ENCODE results near the gene CARD10.
"Not testable (repeated sequence)": the region's sequence is repeated elsewhere in the genome, so short reads cannot be mapped to it uniquely, and the experiment has no call there.

CARD10 gene

DNA sequence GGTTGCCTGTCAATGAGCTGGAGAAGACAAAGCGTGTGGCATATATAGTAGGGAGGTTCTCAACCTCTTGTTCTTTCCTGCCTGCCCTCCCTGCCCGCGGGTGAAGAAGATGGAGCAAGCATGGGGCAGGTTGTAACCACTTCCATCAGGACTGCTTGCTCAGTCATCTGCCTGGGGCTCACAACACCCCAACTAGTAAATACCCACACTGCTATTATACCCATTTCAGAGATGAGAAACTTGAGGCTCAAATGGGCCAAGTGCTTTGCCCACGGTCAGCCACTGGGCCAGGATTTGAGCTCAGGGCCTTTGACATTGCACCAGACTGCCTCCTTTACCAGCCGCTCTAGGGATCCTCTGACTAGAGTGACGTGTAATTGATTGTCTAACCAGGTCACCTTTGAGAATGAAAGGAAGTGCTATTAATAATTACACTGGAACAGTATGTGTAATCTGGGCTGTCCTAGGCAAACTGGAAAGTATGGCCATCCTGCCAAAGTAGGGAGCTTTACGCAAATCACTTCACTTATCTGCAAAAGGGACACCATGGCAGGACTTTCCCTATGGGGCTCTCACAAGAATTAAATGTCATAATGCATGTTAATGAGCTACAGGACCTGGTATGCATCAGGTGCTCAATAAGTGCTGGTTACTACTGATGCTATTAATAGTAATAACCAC is 38.2 kb upstream of the CARD10 start:
- DNase-seq (ENCODE audit: low read depth in 4 of 4, low spot score in 1 of 4) = no peak

- DNase-seq (ENCODE audit: low read depth in 4 of 4, low spot score in 1 of 4) = no peak
These were observed 37.5 kb upstream of the CARD10 start for GRCh38 chr22:37556710-37557109.

DNA sequence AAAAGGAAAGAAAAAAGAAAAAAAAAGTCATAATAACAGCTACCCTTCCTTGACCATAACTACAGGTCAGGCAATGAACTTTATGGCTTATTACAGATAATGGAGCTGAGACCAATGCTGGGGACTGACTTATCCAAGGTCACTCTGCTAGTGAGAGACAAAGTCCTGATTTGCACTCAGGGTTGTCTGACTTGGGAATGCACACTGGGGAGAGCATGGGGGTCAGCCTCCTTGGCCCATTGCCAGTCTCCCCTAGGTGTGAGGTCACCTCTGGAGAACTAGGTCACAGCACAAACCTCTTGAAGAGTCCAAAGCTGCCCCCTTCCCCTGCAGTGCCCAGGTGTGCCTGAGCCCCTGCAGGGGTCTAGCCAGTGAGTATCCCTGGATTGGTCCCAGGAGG is 35.8 kb upstream of the CARD10 start:
- no peak for DNase-seq (ENCODE audit: low read depth in 4 of 4, low spot score in 1 of 4)

DNA sequence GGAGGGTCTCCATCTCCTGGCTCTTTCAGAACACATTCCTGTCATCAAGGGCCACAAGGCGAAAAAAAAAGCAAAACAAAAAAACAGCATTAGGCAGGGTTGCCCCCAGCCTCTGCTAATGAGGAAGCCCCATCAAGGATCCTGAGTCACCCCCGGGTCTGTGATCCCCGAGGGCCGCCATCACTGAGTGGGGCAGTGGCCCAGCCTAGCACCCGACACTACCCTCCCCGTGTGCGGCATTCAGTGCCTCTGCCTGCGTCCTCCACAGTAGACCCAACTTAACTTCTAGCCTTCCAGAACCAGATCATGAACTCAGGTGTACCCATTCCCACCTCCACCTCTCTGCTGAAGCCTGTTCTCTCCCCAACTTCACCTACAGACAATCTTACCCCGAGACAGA is 34.5 kb upstream of the CARD10 start:
- DNase-seq (ENCODE audit: low read depth in 4 of 4, low spot score in 1 of 4) = no peak

- DNase-seq (ENCODE audit: low read depth in 4 of 4, low spot score in 1 of 4) = no peak
These were observed 33.4 kb upstream of the CARD10 start for GRCh38 chr22:37552524-37553163.

GRCh38 chr22:37551981-37552380 is 32.8 kb upstream of the CARD10 start:
- DNase-seq (ENCODE audit: low read depth in 4 of 4, low spot score in 1 of 4) = no peak

GRCh38 chr22:37550921-37551320 is 31.7 kb upstream of the CARD10 start:
- not testable (repeated sequence) for DNase-seq (ENCODE audit: low read depth in 4 of 4, low spot score in 1 of 4)

DNA sequence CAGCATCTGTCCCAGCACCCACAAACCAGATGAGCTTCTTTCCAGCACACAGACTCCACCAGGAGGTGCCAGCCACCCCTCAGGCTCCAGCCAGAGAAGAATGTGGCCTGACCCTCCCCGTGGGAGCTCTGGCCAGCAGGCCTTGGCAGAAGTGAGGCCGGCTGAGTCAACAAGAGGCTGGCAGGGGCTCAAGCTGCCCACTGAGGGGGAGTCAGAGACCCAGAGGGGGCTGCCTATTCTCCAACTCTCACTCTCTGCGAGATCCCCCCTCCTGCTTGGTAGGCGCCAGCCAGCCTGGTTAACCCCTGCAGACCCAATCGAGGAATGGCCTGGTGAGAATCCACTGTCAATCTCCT is 30.5 kb upstream of the CARD10 start:
- no peak for DNase-seq (ENCODE audit: low read depth in 4 of 4, low spot score in 1 of 4)

DNA sequence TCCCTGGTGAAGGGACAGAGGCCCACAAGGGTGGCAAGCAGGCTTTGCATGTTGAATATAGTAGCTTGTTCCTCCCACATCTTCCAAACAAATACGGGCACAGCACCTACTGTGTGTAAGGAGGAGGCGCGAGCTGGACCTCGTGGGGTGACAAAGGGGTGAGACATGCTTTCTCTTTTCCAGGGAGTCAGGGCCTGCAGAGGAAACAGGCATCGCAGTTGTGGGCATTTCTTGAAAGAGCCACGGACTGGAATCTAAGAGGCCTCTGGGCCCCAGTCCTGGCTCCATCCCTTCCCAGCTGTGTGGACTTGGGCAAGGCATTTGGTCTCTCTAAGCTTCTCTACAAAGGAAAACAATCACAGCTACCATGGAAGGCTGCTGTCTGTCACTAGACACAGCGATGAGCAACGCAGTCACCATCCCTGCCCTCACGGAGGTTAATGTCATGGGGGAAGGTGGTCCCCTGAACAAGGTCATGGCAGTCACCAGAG is 28.1 kb upstream of the CARD10 start:
- DNase-seq (ENCODE audit: low read depth in 4 of 4, low spot score in 1 of 4) = no peak

- DNase-seq (ENCODE audit: low read depth in 4 of 4, low spot score in 1 of 4) = no peak
These were observed 27.4 kb upstream of the CARD10 start for GRCh38 chr22:37546437-37547250.

DNA sequence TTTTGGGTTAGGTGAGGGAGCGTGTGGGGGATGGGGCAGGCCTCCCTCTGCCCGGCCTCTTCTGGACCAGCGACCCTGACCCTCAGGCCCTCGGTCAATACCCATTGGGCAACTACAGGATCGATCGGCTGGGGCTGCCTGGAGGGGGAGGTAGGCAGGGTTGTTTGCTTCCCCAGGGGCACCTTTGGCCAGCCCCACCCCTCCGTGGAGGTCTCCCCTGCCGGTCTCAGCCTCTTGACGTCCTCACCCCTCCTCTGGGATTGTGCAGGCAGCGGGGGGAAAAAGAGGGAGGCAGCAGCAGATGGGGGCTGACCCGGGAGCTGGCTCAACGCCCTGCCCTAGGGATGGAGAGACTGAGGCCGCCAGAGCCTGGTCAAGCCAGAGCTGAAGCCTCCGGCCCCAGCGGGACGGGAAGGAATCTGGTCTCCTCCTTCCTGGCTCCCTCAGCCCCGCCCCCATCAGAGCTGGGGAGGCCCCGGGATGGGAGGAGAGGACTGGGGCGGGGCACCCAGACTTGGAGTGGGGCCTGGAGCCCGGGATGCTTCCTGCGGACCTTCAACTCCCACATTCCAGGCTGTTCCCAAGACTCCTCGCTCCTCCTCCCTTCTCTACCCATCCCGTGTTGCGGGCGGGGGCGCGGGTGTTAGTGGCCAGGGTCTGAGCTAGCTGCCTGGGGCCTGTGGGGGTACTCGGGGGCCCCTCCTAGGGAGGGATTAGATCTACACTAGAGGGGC is 26.7 kb upstream of the CARD10 start:
- DNase-seq (ENCODE audit: low read depth in 4 of 4, low spot score in 1 of 4) = no peak

- DNase-seq (ENCODE audit: low read depth in 4 of 4, low spot score in 1 of 4) = peak in 2 of 4 experiments; percentile 25 to 39
These were observed 25.9 kb upstream of the CARD10 start for GRCh38 chr22:37544955-37545702.

- no peak for DNase-seq (ENCODE audit: low read depth in 4 of 4, low spot score in 1 of 4)
These were observed 23.7 kb upstream of the CARD10 start for GRCh38 chr22:37542959-37543358.

DNA sequence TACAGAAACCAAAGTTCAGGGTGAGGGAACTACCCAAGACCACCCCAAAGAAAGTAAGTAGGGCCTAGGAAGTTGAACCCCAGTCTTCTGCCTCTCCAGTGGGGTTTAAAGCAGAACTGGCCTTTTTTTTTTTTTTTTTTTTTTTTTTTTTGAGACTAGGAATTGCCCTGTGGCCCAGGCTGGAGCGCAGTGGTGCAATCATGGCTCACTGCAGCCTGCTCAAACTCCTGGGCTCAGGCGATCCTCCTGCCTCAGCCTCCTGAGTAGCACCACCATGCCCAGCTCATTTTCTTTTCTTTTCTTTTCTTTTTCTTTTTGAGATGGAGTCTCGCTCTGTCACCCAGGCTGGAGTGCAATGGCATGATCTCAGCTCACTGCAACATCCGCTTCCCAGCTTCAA is 23.2 kb upstream of the CARD10 start:
- not testable (repeated sequence) for DNase-seq (ENCODE audit: low read depth in 4 of 4, low spot score in 1 of 4)

DNA sequence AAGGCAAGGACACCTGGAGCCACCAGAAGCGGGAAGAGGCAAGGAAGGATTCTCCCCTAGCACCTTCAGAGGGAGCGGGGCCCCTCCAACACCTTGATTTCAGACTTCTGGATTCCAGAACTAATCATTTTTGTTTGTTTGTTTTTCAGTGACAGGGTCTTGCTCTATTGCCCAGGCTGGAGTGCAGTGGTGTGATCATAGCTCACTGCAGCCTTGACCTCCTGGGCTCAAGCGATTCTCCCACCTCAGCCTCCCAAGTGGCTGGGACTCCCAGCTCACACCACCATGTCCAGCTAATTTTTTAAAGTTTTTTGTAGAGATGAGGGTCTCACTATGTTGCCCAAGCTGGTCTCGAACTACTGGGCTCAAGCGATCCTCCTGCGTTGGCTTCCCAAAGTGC is 20.6 kb upstream of the CARD10 start:
- not testable (repeated sequence) for DNase-seq (ENCODE audit: low read depth in 4 of 4, low spot score in 1 of 4)

DNA sequence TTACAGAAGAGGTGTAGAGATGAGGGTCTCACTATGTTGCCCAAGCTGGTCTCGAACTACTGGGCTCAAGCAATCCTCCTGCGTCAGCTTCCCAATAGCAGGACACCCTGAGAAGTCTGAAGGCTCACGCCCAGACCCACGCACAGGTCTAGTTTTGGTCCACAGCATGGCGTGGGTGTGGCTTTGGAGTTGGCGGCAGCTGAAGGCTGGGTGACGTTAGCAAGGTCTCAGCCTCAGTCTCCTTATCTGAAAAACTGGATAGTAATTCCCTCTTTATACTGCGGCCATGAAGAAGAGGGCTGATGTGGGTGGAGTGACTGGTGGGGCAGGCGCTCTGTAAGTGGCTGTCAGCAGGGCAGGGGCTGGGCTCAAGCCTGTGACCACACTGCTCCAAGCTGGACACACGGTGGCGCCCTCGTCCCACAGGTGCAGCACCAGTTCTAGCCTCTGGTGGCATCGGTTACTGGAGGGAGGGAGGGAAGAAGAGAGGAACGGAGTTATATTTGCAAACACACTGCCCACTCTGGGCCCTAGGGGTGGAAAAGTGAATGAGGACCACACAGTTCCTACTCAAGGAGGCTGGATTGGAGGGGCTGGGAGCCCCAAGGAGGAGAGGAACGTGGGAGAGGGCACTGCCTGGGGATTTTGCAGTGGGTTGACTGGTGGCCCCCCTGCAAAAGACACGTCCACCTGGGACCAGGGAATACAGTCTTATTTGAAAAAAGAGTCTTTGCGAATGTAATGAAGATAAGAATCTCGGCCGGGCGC is 19.6 kb upstream of the CARD10 start:
- DNase-seq (ENCODE audit: low read depth in 4 of 4, low spot score in 1 of 4) = peak; percentile 74 to 87 (median 85)

GRCh38 chr22:37535159-37535558 is 15.9 kb upstream of the CARD10 start:
- no peak for DNase-seq (ENCODE audit: low read depth in 4 of 4, low spot score in 1 of 4)

- DNase-seq (ENCODE audit: low read depth in 4 of 4, low spot score in 1 of 4) = no peak
These were observed 15.2 kb upstream of the CARD10 start for GRCh38 chr22:37534445-37534844.

DNA sequence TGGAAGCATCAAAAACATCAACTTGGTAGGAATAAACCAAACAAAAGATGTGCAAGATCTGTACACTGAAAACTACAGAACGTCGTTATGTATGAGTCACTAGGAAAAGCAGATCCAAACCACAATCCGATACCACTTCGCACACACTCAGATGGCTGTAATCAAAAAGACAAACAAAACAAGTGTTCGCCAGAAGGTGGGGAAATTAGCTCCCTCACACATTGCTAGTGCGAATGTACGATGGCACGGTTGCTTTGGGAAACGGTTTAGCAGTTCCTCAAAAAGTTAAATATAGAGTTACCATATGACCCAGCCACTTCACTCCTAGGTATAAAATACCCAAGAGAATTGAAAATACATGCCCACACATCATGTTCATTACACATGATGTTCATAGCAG is 14.8 kb upstream of the CARD10 start:
- no peak for DNase-seq (ENCODE audit: low read depth in 4 of 4, low spot score in 1 of 4)
